Gastroesophageal sphincter (tissue), 3 donors: ENCODE results near the gene MTUS2.

Experiments
- EP300 ChIP-seq: sonication (generic); formaldehyde crosslinking; IDR thresholded peaks from one replicate; pipeline ENCODE4 v1.6.1; 2017; ENCODE audit warnings: antibody characterized with exemption, mild to moderate bottlenecking
- POLR2A ChIP-seq, 2 donors: fragments of 450-650 bp; IDR thresholded peaks; one replicate each; pipeline ENCODE4 v1.6.1; 2017; ENCODE audit warnings: antibody characterized with exemption in 2 of 2, mild to moderate bottlenecking in 2 of 2, moderate library complexity in 1 of 2
- TF ChIP-seq, protein P1 (sequence below), 4 experiments: fragments of 200-600 bp in 2 of 4; fragments of 450-650 bp in 2 of 4; sonication (generic) in 1 of 4; IDR thresholded peaks; one replicate each; pipeline ENCODE4 v1.5.1; 2017 to 2019; ENCODE audit warnings: antibody characterized with exemption in 4 of 4, mild to moderate bottlenecking in 2 of 4, moderate library complexity in 2 of 4

DNA sequence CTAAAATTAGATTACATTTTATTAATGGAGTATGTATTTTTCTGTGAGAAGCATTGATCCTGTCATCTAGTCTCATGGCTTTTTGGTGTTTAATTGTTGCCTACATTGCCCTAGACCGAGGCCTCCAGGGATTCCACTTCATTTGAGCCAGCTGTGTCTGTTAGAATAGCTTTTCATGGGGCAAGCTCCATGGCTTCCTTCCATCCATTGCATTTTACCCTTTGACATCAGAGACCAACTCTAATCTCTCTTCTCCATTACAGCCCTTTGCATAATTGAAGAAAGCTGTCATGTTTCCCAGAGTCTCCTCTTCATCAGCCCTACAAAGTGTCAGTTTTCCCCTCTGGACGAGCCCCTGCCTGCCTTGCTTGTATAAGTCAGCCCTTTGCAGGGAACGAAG, 70.6 kb downstream of the MTUS2 start:
- TF ChIP-seq, protein P1, sequence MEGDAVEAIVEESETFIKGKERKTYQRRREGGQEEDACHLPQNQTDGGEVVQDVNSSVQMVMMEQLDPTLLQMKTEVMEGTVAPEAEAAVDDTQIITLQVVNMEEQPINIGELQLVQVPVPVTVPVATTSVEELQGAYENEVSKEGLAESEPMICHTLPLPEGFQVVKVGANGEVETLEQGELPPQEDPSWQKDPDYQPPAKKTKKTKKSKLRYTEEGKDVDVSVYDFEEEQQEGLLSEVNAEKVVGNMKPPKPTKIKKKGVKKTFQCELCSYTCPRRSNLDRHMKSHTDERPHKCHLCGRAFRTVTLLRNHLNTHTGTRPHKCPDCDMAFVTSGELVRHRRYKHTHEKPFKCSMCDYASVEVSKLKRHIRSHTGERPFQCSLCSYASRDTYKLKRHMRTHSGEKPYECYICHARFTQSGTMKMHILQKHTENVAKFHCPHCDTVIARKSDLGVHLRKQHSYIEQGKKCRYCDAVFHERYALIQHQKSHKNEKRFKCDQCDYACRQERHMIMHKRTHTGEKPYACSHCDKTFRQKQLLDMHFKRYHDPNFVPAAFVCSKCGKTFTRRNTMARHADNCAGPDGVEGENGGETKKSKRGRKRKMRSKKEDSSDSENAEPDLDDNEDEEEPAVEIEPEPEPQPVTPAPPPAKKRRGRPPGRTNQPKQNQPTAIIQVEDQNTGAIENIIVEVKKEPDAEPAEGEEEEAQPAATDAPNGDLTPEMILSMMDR (IDR thresholded peaks at IDR 0.05) = no peak
- TF ChIP-seq POLR2A (IDR thresholded peaks at IDR 0.05) = no peak
- TF ChIP-seq EP300 = no peak
